ENCODE results near the gene WWP2.
"Not testable (repeated sequence)": the region's sequence is repeated elsewhere in the genome, so short reads cannot be mapped to it uniquely, and the experiment has no call there.

DNA sequence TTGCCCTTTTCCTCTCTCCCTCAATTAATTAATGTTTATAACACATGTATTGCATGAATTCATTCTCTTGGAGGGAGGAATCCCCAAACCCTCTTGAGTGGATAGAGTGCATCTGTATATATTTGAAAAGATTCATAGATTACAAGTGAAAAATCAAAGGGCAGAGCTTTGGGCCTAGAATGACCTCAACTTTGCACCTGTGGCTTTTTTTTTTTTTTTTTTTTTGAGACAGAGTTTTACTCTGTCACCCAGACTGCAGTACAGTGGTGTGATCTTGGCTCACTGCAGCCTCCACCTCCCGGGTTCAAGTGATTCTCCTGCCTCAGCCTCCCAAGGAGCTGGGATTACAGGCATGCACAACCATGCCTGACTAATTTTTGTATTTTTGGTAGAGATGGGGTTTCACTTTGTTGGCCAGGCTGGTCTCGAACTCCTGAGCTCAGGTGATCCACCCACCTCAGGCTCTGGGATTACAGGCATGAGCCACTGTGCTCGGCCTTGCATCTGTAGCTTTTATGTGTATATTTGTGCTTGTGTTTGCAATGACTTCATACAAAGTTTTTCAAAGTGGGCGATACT, 62.5 kb downstream of the WWP2 start:
- not testable (repeated sequence) for TF ChIP-seq EZH2phosphoT487 (IDR thresholded peaks at IDR 0.05; ENCODE audit: insufficient read depth, low read depth); EZH2 (IDR thresholded peaks at IDR 0.05; ENCODE audit: insufficient read depth, poor library complexity, severe bottlenecking)
